ENCODE data around the gene COPS4.
"Not testable (repeated sequence)": the region's sequence is repeated elsewhere in the genome, so short reads cannot be mapped to it uniquely, and the experiment has no call there.

COPS4 gene

GRCh38 chr4:83043801-83044407 lies 8.9 kb downstream of the COPS4 start:
- H3K27me3 ChIP-seq (ENCODE audit: insufficient read depth, low read length, poor library complexity, severe bottlenecking): no peaks in the 10 kb centered on the region
- peaks cover 23% of the 10 kb centered on the region for H3K4me1 ChIP-seq (ENCODE audit: insufficient read depth, low read length, poor library complexity, severe bottlenecking)
- peaks cover 17% of the 10 kb centered on the region for H4K20me1 ChIP-seq (ENCODE audit: insufficient read depth, low read length, poor library complexity, severe bottlenecking)
- no peaks in the 10 kb centered on the region for H3K9me3 ChIP-seq (ENCODE audit: insufficient read depth, low read depth, low read length)
- no peak overlapping the region for H3K4me2 ChIP-seq (ENCODE audit: low read depth, low read length, poor library complexity, severe bottlenecking)
- H3K9me2 ChIP-seq (replicated peaks; ENCODE audit: low read depth, low read length): no peaks in the 10 kb centered on the region
- TF ChIP-seq EZH2phosphoT487 (IDR thresholded peaks at IDR 0.05; ENCODE audit: borderline replicate concordance) (no peak), CTCF (conservative IDR thresholded peaks at IDR 0.05; ENCODE audit: low read length) (no peak)
- H3K9ac ChIP-seq (ENCODE audit: low read depth, low read length, poor library complexity, severe bottlenecking): no peak overlapping the region
- no peak overlapping the region for H2AFZ ChIP-seq (ENCODE audit: low read length)
- H3K36me3 ChIP-seq (ENCODE audit: insufficient read depth, low read length): peaks cover 7% of the 10 kb centered on the region; the same call in 1 of the 2 replicates
- peaks cover 55% of the 10 kb centered on the region for H3K79me2 ChIP-seq (ENCODE audit: insufficient read depth, low read length)
- H3F3A ChIP-seq (ENCODE audit: low read depth): no peaks in the 10 kb centered on the region
- no peak overlapping the region for H3K4me3 ChIP-seq (ENCODE audit: low read length, poor library complexity, severe bottlenecking)

GRCh38 chr4:83046693-83047473 lies 11.9 kb downstream of the COPS4 start:
- no peaks in the 10 kb centered on the region for H3K9me3 ChIP-seq (ENCODE audit: insufficient read depth, low read depth, low read length)

GRCh38 chr4:83048781-83049180 lies 13.8 kb downstream of the COPS4 start:
- H3F3A ChIP-seq (ENCODE audit: low read depth); H3K4me3 ChIP-seq (ENCODE audit: low read length, poor library complexity, severe bottlenecking); H3K9me3 ChIP-seq (ENCODE audit: insufficient read depth, low read depth, low read length); H4K20me1 ChIP-seq (ENCODE audit: insufficient read depth, low read length, poor library complexity, severe bottlenecking); H3K4me2 ChIP-seq (ENCODE audit: low read depth, low read length, poor library complexity, severe bottlenecking); H3K27me3 ChIP-seq (ENCODE audit: insufficient read depth, low read length, poor library complexity, severe bottlenecking); H3K9ac ChIP-seq (ENCODE audit: low read depth, low read length, poor library complexity, severe bottlenecking); H3K4me1 ChIP-seq (ENCODE audit: insufficient read depth, low read length, poor library complexity, severe bottlenecking); H3K9me2 ChIP-seq (replicated peaks; ENCODE audit: low read depth, low read length); H2AFZ ChIP-seq (ENCODE audit: low read length): not testable (repeated sequence)
- Histone ChIP-seq H3K79me2 (ENCODE audit: insufficient read depth, low read length) (peaks cover 14% of the 10 kb centered on the region), H3K36me3 (ENCODE audit: insufficient read depth, low read length) (peaks cover 52% of the 10 kb centered on the region; the same call in 1 of the 2 replicates)

More at GRCh38 chr4:83046693-83047473, 11.9 kb downstream of the COPS4 start:
- TF ChIP-seq EZH2phosphoT487 (IDR thresholded peaks at IDR 0.05; ENCODE audit: borderline replicate concordance) (no peak), CTCF (conservative IDR thresholded peaks at IDR 0.05; ENCODE audit: low read length) (no peak)
- peaks cover 29% of the 10 kb centered on the region for H3K79me2 ChIP-seq (ENCODE audit: insufficient read depth, low read length)
- H3K4me1 ChIP-seq (ENCODE audit: insufficient read depth, low read length, poor library complexity, severe bottlenecking): peaks cover 8% of the 10 kb centered on the region
- H3K36me3 ChIP-seq (ENCODE audit: insufficient read depth, low read length): peaks cover 36% of the 10 kb centered on the region; the same call in 1 of the 2 replicates
- no peak overlapping the region for H2AFZ ChIP-seq (ENCODE audit: low read length)
- peaks cover 10% of the 10 kb centered on the region for H4K20me1 ChIP-seq (ENCODE audit: insufficient read depth, low read length, poor library complexity, severe bottlenecking)
- no peak overlapping the region for H3K4me2 ChIP-seq (ENCODE audit: low read depth, low read length, poor library complexity, severe bottlenecking)
- no peak overlapping the region for H3K4me3 ChIP-seq (ENCODE audit: low read length, poor library complexity, severe bottlenecking)
- no peaks in the 10 kb centered on the region for H3K27me3 ChIP-seq (ENCODE audit: insufficient read depth, low read length, poor library complexity, severe bottlenecking)
- H3K9ac ChIP-seq (ENCODE audit: low read depth, low read length, poor library complexity, severe bottlenecking): no peak overlapping the region
- H3K9me2 ChIP-seq (replicated peaks; ENCODE audit: low read depth, low read length): no peaks in the 10 kb centered on the region
- H3F3A ChIP-seq (ENCODE audit: low read depth): no peaks in the 10 kb centered on the region

All from Loucy (cell line).